ENCODE results near the gene MICAL3. TPM values are rescaled to one million over a fixed set of nuclear protein-coding genes. Genes with fewer than 3 reads are reported as not detected.

Gene MICAL3
- total and polyA plus RNA-seq, 2 of the 8 experiments (the other 6 are each of a cell fraction or from before 2014, with no cell fraction given), result 8.3 to 41.8 TPM

DNA sequence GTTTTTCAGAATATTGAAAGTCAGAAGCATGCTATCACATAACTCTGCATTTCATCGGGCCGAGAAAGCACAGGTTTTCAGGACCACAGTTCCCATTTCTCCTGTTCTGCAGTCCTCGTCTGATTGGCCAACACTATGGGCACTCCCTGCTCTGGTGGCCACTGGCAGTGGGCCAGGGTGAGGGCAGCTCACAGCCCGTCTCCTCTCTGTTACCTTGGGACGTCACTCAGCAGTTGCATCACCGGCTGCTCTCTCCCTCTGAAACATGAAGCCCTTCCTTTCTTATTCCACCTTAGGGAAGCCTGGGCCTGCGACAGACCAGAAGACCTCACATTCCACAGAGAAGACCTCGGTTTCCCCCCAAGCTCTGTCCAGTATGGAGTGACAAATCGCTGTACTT, 11.4 kb upstream of the MICAL3 start:
- H3K23ac ChIP-seq (ENCODE audit: insufficient read length), result no peak overlapping the region
- no peak overlapping the region for H2BK20ac ChIP-seq (ENCODE audit: low read length)
- H3K9ac ChIP-seq (replicated peaks in 1 of 4; ENCODE audit: extremely low read depth in 1 of 4, low read depth in 3 of 4, low read length in 3 of 4), result no peak overlapping the region
- no peak overlapping the region for H3K4me2 ChIP-seq (ENCODE audit: insufficient read depth in 1 of 2, low read depth in 2 of 2, low read length in 2 of 2)
- H3K14ac ChIP-seq (ENCODE audit: insufficient read length), result no peak overlapping the region
- ChIA-PET CTCF (ENCODE audit: partially characterized antibody) (interaction anchor here (0.7 to 1.0 kb wide), 2 partner anchors 12 to 284 kb away, joined by 3 to 6 read pairs; partner anchors contain the start of gene MICAL3), POLR2A (ENCODE audit: partially characterized antibody) (no interaction called here)
- H3K4me1 ChIP-seq (replicated peaks in 1 of 4; ENCODE audit: control insufficient read depth in 3 of 4, insufficient read depth in 4 of 4, low read length in 3 of 4), result peaks cover 0 to 2% (median 1%) of the 10 kb centered on the region in 4 experiments; a peak in 1 of 7 replicates
- 0 out of 2 replicates have a peak overlapping the region, but pooled peaks have one; percentile 13 for H2AFZ ChIP-seq (ENCODE audit: low read length)
- no peak overlapping the region for H2BK15ac ChIP-seq (ENCODE audit: low read length)
- H4K20me1 ChIP-seq (replicated peaks in 1 of 2; ENCODE audit: control insufficient read depth in 1 of 2, insufficient read depth in 2 of 2, low read length in 2 of 2), result no peaks in the 10 kb centered on the region
- H3K4ac ChIP-seq (replicated peaks; ENCODE audit: insufficient read length, low read depth, low read length), result no peak overlapping the region
- H4K91ac ChIP-seq (replicated peaks; ENCODE audit: insufficient read length, low read length), result no peak overlapping the region
- no peak overlapping the region for H3K18ac ChIP-seq (ENCODE audit: extremely low read depth, low read length)
- FAIRE-seq (no peak), DNase-seq (ENCODE audit: low read depth in 1 of 2, low spot score in 2 of 2) (no peak)
- H3K79me2 ChIP-seq (ENCODE audit: control insufficient read depth in 1 of 2, insufficient read depth in 2 of 2, low read length in 2 of 2), result no peaks in the 10 kb centered on the region
- 64% methylated on average over 9 of the region's 9 CpGs; no CpG with 5 or more reads in 1 of the 2 experiments for WGBS, 2 experiments (ENCODE audit: extremely low coverage in 1 of 2, insufficient coverage in 1 of 2, insufficient read length in 1 of 2, insufficient replicate concordance in 2 of 2, low coverage in 1 of 2, low lambda C conversion rate in 2 of 2, missing lambda C conversion rate in 1 of 2)
- no peak overlapping the region for H3K27ac ChIP-seq (ENCODE audit: low read depth, low read length)
- no peaks in the 10 kb centered on the region for H3K23me2 ChIP-seq (ENCODE audit: low read depth, low read length)
- H2BK120ac ChIP-seq (replicated peaks; ENCODE audit: low read depth, low read length), result no peak overlapping the region
- no peak overlapping the region for H3K4me3 ChIP-seq (ENCODE audit: extremely low read depth in 1 of 4, insufficient read depth in 2 of 4, low read depth in 3 of 4, low read length in 4 of 4)
- TF ChIP-seq, protein P1, sequence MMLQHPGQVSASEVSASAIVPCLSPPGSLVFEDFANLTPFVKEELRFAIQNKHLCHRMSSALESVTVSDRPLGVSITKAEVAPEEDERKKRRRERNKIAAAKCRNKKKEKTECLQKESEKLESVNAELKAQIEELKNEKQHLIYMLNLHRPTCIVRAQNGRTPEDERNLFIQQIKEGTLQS (IDR thresholded peaks at IDR 0.05; ENCODE audit: insufficient read depth, low read depth, low read length), result peak; percentile 62; the same call in 1 of the 2 replicates
- TF ChIP-seq CEBPB (IDR thresholded peaks at IDR 0.05; ENCODE audit: low read depth, low read length) (peak; percentile 84), KDM1A (IDR thresholded peaks at IDR 0.05; ENCODE audit: borderline replicate concordance, low read length) (no peak)
- H3K27me3 ChIP-seq (replicated peaks in 1 of 4; ENCODE audit: control insufficient read depth in 3 of 4, extremely low read depth in 1 of 4, insufficient read depth in 3 of 4, low read length in 3 of 4), result no peaks in the 10 kb centered on the region
- no peak overlapping the region for H4K8ac ChIP-seq (ENCODE audit: extremely low read depth, insufficient read depth, low read length)
- no peak overlapping the region for H3K56ac ChIP-seq (replicated peaks; ENCODE audit: insufficient read length, low read depth, low read length)
- no peaks in the 10 kb centered on the region for H3K79me1 ChIP-seq (ENCODE audit: low read depth, low read length)
- no peak overlapping the region for H2BK5ac ChIP-seq (ENCODE audit: low read depth, low read length)
- no peaks in the 10 kb centered on the region for H3K36me3 ChIP-seq (ENCODE audit: control insufficient read depth in 2 of 4, insufficient read depth in 4 of 4, low read length in 3 of 4)
- no peaks in the 10 kb centered on the region for H3K9me3 ChIP-seq (ENCODE audit: insufficient read depth in 2 of 2, low read depth in 1 of 2, low read length in 1 of 2)
- no peak overlapping the region for H2AK5ac ChIP-seq (ENCODE audit: low read depth, low read length)
- H2BK12ac ChIP-seq (ENCODE audit: low read depth, low read length), result no peak overlapping the region
- no peak overlapping the region for H4K5ac ChIP-seq (ENCODE audit: insufficient read length, low read depth, low read length)
